Cortex of kidney (tissue), 1 donor: Measurements from ENCODE around the gene MC5R.
"Not testable (repeated sequence)": the region's sequence is repeated elsewhere in the genome, so short reads cannot be mapped to it uniquely, and the experiment has no call there.

Source experiments
- DNase-seq: peaks from one replicate; lab custom pipeline; 2025; lab: John Stamatoyannopoulos, UW

MC5R gene

DNA sequence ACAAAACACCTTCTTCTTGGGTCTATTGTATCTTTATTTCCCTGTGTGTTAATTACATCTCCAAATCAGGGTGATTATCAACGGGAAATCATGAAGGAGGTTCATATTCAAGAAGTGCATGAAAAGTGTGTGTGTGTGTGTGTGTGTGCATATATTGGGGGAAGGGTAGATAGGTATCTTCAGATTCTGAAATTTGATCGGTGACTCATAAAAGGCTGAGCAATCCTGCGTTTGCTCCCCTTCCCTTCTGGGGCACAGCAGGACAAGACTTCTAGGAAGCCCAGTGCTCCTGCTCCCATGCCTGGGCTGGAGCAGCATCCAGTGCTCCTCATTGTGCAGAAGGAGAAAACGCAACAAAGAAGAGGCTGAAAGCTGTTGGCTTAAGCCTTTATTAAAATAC is 25.8 kb downstream of the MC5R start:
- no peak for DNase-seq

DNA sequence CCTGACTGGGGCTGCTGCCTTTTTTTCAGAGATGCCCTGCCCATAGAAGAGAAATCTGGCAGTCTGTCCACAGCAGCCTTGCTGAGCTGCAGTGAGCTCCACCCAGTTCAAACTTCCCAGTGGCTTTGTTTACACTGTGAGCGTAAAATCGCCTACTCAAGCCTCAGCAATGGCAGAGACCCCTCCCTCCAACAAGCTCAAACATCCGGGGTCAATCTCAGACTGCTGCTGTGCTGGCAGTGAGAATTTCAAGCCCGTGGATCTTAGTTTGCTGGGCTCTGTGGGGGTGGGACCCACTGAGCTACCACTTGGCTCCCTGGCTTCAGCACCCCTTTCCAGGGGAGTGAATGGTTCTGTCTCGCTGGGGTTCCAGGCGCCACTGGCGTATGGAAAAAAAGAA is 38.9 kb downstream of the MC5R start:
- DNase-seq: not testable (repeated sequence)

DNA sequence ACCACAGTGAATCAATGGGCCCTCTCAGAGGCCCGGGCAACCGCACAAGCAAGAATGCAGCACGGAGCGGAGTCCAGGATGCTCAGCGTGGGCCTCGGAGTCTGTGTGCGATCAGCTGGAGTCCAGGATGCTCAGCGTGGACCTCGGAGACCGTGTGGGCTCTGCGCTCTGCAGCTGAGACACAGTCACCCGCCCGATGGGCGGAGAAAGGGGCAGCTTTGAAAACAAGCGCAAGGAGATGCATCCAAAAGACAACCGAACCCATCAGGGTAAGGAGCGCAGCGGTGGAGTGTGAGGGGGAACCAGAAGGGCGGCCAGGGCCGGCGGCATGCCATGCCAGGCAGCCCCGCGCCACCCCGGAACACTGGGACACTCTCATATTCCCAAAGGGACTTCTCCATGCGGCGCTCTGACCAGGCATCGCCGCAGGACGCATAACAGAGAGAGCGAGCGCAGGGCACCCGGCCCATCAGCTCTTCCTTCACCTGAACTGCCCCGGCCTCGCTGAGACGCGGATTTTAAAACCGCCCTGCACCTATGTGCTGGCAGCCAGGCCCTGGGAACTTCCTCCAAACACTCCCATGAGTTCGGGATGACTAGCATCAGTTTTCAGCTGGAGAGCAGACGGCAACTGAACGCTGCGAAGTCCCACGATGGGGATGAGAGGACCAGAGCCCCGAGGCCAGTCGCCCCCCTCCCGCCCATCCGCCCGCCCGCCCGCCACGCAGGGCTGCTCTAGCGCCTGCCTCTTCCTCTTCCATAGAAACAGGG is 44.7 kb downstream of the MC5R start:
- DNase-seq: no peak

DNA sequence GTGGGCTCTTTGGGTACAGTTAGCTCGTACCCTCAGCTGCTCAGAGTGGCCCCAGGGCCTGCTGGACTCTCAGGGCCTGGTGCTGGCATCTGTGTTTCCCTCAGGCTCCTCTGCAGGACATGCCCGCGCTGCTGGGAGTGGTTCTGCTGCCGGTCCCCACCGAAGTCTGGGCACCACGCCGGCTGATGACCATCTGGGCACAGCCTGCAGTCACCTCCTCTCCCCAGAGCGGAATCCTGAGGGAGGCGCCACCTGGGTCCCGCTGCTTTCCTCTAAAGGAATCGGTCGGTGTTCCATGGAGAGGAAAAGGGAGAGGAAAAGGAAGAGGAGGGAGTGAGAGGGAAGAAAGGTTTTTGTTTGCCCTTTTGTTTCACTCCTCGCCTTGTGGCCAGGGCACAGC is 47.8 kb downstream of the MC5R start:
- no peak for DNase-seq

DNA sequence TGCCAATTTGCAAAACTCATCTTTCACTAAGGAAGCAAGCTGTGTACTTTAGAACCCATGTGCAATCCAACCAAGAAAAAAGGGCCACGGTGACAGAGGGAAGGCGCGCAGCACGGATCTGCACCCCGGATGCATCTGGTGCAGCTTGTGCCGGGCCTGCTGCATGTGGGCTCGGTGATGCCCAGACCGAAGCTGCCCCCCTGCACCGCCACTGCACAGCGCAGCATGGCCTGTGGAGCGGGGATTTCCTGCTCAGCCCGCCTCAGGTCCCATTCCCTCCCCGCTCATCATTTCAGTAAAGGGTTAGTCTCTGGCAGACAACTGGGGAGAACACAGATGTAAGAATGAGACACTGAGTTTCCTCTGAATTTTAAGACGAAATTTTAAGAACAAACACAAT is 48.4 kb downstream of the MC5R start:
- DNase-seq: no peak

DNA sequence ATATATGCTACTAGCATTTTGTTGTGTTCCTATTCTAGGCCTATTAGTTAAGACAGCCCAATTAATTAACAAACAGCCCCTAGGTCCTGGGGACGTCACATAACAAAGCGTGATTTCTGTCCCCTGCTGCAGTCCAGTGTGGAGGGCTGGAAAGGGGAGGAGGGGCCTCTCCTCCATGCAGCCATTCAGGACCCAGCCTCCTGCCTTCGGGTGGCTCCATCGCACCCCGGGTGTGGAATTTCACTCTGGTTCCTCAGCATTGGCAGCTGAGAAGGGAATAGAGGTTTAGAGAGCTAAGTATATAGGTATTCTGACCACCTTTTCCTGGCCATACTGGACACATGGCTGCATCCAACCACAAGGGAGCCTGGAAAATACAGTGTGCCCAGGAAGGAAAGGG is 49.0 kb downstream of the MC5R start:
- DNase-seq: no peak

DNA sequence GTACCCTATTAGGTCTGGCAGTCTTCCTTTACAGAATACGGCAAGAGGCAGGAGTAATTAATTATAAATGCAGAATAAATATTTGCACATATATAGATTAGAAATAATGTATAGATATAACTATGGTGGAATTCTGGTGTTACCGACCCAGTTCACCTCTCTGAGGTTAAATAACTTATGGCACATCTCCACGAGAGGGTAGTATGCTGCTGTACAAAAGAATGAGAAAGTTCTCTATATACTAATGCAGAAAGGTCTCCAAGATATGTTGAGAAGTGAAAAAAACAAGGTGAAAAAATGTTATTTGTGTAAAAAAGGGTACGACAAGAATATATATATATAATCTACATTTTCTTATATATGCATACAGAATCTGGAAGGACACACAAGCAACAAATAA is 50.6 kb downstream of the MC5R start:
- DNase-seq: no peak
